ENCODE results near the gene OR3A2. TPM values are rescaled to one million over a fixed set of nuclear protein-coding genes. Genes with fewer than 3 reads are reported as not detected.
"Not testable (repeated sequence)": the region's sequence is repeated elsewhere in the genome, so short reads cannot be mapped to it uniquely, and the experiment has no call there.

Gene OR3A2
- total RNA-seq, 1 donor from 2014 or later, result 1.6 TPM

DNA sequence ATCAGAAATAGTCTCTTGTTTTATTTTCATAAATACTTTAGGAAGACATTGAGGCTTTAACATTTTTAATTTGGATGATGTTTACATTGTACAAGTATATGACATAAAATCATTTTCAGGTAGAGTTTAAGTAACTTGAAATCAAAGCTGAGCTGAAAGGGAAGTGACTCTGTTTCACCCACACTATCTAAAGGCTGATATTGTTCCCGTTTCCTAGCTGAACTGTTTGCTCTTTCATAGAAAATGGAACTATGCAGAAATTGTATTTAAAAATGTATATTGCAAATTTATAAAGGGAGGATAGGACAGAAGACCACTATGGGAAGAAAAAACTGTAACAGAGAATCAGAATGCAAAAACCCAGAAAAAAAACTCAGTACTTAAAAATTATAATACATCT is 141.3 kb downstream of the OR3A2 start:
- H3K4me3 ChIP-seq (ENCODE audit: low read length in 3 of 3); H3K4me1 ChIP-seq (ENCODE audit: control insufficient read depth in 3 of 3, insufficient read depth in 3 of 3, low read length in 3 of 3); H3K9ac ChIP-seq (ENCODE audit: low read depth in 1 of 3, low read length in 3 of 3); H3K27me3 ChIP-seq (ENCODE audit: control insufficient read depth in 3 of 3, insufficient read depth in 3 of 3, low read length in 3 of 3); H3K27ac ChIP-seq (ENCODE audit: low read depth, low read length); H3K9me3 ChIP-seq (ENCODE audit: control insufficient read depth in 3 of 3, low read length in 3 of 3); H3K36me3 ChIP-seq (ENCODE audit: control insufficient read depth in 3 of 3, insufficient read depth in 3 of 3, low read length in 3 of 3): not testable (repeated sequence)

DNA sequence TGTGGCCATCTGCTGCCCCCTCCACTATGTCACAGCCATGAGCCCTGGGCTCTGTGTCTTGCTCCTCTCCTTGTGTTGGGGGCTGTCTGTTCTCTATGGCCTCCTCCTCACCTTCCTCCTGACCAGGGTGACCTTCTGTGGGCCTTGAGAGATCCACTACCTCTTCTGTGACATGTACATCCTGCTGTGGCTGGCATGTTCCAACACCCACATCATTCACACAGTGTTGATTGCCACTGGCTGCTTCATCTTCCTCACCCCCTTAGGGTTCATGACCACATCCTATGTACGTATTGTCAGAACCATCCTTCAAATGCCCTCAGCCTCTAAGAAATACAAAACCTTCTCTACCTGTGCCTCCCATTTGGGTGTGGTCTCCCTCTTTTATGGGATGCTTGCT is 145.1 kb downstream of the OR3A2 start:
- H3K9ac ChIP-seq (ENCODE audit: low read depth in 1 of 3, low read length in 3 of 3); H3K4me3 ChIP-seq (ENCODE audit: low read length in 3 of 3); H3K9me3 ChIP-seq (ENCODE audit: control insufficient read depth in 3 of 3, low read length in 3 of 3); H3K36me3 ChIP-seq (ENCODE audit: control insufficient read depth in 3 of 3, insufficient read depth in 3 of 3, low read length in 3 of 3); H3K27ac ChIP-seq (ENCODE audit: low read depth, low read length); H3K4me1 ChIP-seq (ENCODE audit: control insufficient read depth in 3 of 3, insufficient read depth in 3 of 3, low read length in 3 of 3); H3K27me3 ChIP-seq (ENCODE audit: control insufficient read depth in 3 of 3, insufficient read depth in 3 of 3, low read length in 3 of 3): not testable (repeated sequence)

DNA sequence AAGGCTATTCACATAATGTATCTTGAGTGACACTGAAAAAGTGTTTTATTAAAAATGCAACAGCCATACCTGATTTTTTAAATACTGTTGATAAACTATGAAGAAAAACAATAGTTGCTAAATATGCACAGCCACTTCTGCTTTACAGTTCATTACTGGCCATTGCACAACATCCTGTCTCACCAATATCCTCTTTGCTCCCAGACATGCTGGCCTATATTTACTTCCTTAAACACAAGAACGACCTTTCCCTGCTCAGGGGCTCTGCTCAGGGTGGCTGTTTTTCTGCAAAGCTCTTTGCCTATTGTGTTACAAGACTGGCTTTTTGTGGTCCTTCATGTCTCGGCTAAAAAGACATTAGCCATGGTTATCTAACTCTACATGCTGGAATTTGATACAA is 147.4 kb downstream of the OR3A2 start:
- H3K9ac ChIP-seq (ENCODE audit: low read depth in 1 of 3, low read length in 3 of 3); H3K36me3 ChIP-seq (ENCODE audit: control insufficient read depth in 3 of 3, insufficient read depth in 3 of 3, low read length in 3 of 3); H3K27me3 ChIP-seq (ENCODE audit: control insufficient read depth in 3 of 3, insufficient read depth in 3 of 3, low read length in 3 of 3); H3K4me1 ChIP-seq (ENCODE audit: control insufficient read depth in 3 of 3, insufficient read depth in 3 of 3, low read length in 3 of 3); H3K27ac ChIP-seq (ENCODE audit: low read depth, low read length); H3K9me3 ChIP-seq (ENCODE audit: control insufficient read depth in 3 of 3, low read length in 3 of 3); H3K4me3 ChIP-seq (ENCODE audit: low read length in 3 of 3): not testable (repeated sequence)

DNA sequence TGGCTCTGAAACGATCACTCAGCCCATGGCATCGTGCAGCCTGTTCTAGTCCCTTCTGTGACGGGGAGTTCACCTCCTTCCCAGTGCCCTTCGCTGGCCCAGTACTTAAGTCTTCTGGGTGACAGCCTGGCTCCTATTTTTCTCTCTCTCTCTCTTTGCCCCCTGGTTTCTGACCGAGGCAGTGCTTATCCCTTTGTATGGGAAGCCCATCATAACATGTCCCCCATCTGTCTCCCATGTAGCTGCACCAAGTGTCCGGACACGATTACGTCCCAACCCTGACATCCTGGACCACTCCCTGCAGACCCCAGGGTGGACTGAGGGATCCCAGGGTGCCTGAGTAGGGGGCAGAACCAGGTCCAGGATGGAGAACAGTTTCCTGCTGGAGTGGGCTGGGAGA is 153.8 kb downstream of the OR3A2 start:
- H3K9ac ChIP-seq (ENCODE audit: low read depth in 1 of 3, low read length in 3 of 3); H3K4me3 ChIP-seq (ENCODE audit: low read length in 3 of 3); H3K9me3 ChIP-seq (ENCODE audit: control insufficient read depth in 3 of 3, low read length in 3 of 3); H3K27me3 ChIP-seq (ENCODE audit: control insufficient read depth in 3 of 3, insufficient read depth in 3 of 3, low read length in 3 of 3); H3K36me3 ChIP-seq (ENCODE audit: control insufficient read depth in 3 of 3, insufficient read depth in 3 of 3, low read length in 3 of 3); H3K4me1 ChIP-seq (ENCODE audit: control insufficient read depth in 3 of 3, insufficient read depth in 3 of 3, low read length in 3 of 3); H3K27ac ChIP-seq (ENCODE audit: low read depth, low read length): not testable (repeated sequence)

Small RNA genes within 50 kb of the gene (small RNA-seq; reads per million reads assigned to genes)
- gene OR1AC1P, result not detected

Other genes starting within 250 kb of the OR3A2 start
- gene OR1A2, start 188.8 kb downstream of the OR3A2 start, total RNA-seq, result not detected
- gene OR1A1, start 178.6 kb downstream of the OR3A2 start, total RNA-seq, result not detected
- 0.52 TPM for gene OR3A1, start 87.9 kb downstream of the OR3A2 start, total RNA-seq
- not detected for gene OR1E1, start 12.1 kb upstream of the OR3A2 start, total RNA-seq
- not detected for gene OR3A3, start 25.1 kb upstream of the OR3A2 start, total RNA-seq
- gene OR1E2, start 47.5 kb upstream of the OR3A2 start, total RNA-seq, result not detected
- 2.1 TPM for gene SPATA22, start 85.5 kb upstream of the OR3A2 start, total RNA-seq
- gene ASPA, start 89.7 kb upstream of the OR3A2 start, total RNA-seq, result 1.6 TPM
- gene TRPV3, start 171.5 kb upstream of the OR3A2 start, total RNA-seq, result 0.52 TPM
- 2.6 TPM for gene TRPV1, start 223.1 kb upstream of the OR3A2 start, total RNA-seq
- gene SHPK, start 249.9 kb upstream of the OR3A2 start, total RNA-seq, result 6.8 TPM

Measured in skeletal muscle tissue (tissue), 5 donors.